Activated T-cell treated with anti-CD3 and anti-CD28 coated beads, Interleukin-2, amount 50 U/mL, for 48 hours (primary cell): ENCODE data around the gene PRPS1.
"Not testable (repeated sequence)": the region's sequence is repeated elsewhere in the genome, so short reads cannot be mapped to it uniquely, and the experiment has no call there.

ENCODE experiments used
- DNase-seq, 2 experiments: peaks; one replicate each; pipeline ENCODE4 v3.0.0-alpha.2; 2020

The PRPS1 gene

DNA sequence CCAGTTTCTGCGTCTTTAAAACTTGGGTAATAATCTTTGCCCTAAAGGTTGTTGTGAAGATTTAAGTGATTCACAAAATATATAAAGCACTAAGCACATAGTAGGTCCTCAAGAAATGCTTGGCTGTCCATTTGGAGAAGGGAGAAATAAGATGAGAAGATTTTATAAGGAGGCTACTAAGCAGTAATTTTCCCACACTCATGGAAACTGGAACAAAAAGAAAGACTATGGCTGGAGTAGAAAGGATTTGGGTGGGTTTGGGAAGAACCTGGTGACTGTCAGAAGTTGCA, 47.0 kb downstream of the PRPS1 start:
- DNase-seq = no peak

DNA sequence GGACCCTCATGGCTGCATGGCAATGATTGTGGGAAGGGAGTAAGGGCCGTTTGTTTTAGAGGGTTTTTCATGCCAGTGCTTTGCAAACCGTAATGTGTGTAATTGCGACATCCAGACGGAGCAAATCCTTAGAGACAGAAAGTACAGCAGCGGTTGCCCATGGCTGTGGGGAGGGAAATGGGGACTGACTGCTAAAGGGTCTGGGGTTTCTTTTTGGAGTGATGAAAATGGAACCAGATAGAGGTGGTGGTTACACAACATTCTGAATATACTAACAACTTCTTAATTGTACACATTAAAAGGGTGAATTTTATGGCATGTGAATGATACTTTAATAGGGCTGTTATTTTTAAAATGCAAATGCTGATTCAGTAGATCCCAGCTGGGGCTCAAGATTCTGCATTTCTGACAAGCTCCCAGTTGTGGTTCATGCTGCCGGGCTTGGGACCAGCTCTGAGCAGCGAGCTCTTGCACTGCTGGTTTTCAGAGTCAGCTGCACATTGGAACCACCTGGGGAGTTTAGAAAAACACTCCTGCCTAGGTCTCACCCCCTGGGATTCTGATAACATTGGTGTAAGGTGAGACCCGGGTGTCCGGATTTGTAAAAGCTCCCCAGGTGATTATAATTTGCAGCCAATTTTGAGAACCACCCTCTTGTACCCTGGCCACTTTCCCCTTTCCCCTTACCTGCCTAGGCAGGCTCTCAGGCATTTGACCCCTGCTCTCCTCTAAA, 47.7 kb downstream of the PRPS1 start:
- DNase-seq = peak in 1 of 2 experiments; percentile 35

DNA sequence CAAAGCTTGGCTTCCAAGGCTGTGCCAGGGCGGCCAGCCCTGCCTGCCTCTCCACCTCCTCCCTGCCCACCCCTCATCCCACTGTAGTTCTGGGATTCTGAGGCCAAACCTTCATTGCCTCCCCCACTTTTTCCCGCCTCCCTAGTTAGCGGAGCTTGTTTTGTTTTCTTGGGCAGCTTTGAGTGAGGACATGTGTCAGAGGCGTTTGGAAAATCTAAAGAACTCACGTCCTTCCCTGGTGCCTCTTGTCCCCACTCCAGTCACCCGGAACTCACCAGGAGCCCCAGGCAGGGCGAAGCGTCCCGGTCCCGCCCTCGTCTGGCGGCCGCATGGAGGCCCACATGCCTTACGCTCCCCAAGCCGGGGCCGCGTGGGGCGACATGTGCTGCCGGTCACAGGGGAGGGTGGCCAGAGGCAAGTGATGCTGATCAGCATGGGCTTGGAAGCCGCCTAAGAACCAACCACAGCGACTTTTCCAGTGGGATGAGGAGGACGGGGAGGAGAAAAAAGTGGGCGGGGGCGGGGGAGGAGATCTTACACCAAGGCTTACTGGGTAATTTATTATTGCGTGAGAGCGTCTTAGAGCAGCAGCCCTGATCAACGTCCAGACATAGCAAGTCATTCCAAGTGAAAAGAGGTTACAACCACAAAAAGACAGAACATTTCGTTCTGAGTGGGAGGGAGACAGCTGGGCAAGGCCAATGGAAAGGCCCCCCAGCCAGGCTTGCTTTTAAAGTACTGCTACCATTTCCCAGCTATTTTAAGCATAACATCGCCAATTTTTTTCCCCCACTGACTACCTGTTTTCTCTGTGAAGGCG, 48.5 kb downstream of the PRPS1 start:
- DNase-seq = peak; percentile 69 to 75

- no peak for DNase-seq
Observed at GRCh38 chrX:107677501-107677901, 49.2 kb downstream of the PRPS1 start.

GRCh38 chrX:107677909-107678308, 49.6 kb downstream of the PRPS1 start:
- DNase-seq = no peak

DNA sequence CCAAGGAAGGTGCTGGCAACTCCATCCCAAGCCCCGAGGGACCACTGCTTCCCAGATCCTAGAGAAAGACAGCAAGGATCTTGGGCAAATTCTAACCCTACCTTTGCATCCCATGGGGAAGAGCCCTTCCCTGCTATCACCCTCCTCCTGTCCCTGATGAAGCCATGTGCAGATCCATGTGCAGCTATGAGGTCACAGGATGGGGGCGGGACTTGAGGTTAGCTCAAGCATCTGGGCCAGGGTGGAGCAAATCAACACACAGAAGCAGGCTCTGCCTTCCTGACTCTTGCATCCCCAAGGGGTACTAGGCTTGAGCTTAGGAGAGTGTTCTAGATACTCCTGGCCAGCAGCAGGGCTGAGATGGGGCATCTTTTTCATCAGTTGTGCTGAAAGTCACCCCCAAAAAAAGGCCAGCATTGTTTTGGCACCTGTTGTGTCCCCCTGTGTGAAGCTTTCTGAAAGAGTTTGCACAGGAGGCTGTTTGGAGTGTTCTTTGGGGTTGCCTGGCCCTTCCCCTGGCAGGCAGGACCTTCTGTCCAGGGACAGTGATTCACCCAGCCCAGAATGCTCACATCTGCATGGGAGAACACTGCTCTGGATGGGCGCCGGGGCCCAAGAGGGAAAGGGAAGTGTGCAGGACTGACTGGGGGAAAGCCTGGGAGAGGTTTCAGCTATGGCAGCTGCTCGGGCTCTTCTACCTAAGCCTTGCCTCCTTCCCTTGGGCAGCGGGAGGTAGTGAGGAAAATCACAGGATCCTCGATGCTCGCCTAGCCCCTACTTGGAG, 50.8 kb downstream of the PRPS1 start:
- peak; percentile 72 to 78 for DNase-seq

GRCh38 chrX:107682256-107682655, 53.9 kb downstream of the PRPS1 start:
- no peak for DNase-seq

DNA sequence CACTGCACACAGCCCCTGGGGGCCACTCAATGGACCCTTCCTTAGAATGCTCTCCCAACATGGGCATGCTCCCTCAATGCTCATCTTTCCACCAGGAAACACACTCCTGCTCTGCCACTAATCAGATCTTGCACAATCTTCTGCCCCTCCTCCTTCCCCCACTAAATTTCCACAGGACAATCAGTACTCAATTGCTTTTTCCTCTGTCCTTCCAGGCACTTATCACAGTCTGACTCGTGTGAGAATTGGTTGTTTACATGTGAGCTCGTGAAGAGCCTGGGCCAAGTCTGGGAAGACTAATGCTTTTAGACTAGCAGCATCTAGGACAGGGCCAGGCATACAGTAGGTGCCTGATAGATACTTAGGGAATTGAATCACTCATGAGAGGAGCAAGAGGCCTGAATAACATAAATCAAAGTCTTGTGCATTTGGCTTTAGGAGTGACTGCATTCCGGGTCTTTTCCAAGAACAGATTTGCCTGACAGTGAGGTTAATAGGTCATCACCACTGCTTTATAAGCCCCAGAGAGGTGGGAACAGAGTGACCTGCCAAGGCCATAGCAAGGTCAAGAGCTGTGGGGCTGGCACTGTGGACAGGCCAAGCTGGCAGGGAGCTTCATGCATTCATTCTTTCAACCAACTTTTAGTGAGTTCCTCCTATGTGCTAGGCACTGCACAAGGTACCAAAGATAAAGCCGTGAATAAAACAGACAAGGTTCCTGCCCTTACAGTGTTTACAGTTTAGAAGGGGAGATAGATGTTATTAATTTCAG, 55.0 kb downstream of the PRPS1 start:
- no peak for DNase-seq

GRCh38 chrX:107683931-107684330, 55.6 kb downstream of the PRPS1 start:
- DNase-seq = no peak

DNA sequence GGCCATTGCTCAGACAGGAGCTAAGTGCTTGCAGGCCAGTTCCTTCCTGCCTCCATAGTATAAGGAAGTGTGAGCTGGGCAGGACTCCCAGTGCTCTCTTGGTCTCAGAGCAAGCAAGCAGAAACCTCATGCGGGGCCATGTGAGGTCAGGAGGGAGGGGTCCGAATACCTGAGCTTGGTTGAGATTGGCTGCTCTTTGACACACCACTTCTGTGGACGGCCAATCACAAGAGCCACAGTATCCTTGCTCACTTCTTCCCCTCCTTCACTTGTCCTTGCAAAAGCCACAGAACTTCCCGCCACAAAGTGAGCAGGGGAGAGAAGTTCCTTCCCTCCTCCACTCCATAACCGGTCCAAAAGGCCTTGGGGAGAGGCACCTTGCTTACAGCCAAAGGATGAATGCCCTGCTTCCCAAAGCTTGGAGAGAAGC, 56.7 kb downstream of the PRPS1 start:
- DNase-seq = peak; percentile 25 to 36

DNA sequence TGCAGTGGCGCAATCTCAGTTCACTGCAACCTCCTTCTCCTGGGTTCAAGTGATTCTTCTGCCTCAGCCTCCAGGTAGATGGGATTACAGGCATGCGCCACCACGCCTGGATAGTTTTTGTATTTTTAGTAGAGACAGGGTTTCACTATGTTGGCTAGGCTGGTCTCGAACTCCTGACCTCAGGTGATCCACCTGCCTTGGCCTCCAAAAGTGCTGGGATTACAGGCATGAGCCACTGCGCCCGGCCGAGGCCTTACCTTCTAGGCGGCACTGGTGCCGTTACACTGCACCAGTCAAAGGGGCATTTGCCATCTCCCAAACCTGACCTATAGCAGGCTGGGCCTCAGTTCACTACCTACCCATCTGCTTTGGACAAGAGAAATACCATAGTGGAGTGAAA, 57.3 kb downstream of the PRPS1 start:
- not testable (repeated sequence) for DNase-seq

DNA sequence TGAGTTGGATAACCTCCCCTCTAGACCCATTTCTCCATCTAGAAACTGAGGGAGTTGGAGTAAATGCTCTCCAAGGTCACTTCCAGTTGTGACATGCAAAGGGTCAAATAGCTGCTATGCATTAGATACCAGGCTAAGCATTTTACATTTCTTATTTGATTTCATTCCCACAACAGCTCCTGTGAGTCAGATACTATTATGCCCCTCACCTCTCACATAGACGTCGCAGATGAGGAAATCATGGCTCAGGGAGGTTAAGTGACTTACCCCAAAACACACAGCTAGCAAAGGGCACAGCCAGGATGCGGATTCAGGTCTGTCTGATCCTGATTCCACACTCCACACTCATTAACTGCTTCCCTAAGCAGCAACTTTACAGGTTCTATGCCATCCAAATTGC, 57.7 kb downstream of the PRPS1 start:
- no peak for DNase-seq

GRCh38 chrX:107686792-107687191, 58.5 kb downstream of the PRPS1 start:
- DNase-seq = no peak

GRCh38 chrX:107687445-107687844, 59.1 kb downstream of the PRPS1 start:
- no peak for DNase-seq

GRCh38 chrX:107691024-107691448, 62.7 kb downstream of the PRPS1 start:
- DNase-seq = no peak

DNA sequence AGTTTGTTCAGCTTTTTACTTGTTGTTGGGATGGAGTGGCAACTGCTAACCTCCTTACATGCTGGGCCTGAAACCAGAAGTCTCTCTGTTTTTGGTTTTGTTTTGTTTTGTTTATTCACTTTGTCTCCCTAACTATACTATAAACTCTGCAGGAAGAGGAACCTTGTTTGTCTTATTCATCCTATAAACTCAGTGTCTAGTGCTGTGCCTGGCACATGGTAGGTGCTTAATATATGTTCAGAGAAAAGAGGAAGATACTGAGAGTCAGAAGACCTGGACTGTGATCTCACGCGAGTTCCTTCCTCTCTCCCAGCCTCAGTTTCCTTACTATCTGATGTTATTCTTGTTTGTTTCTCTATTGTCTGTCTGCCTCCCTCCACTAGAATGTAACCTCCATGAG, 71.3 kb downstream of the PRPS1 start:
- no peak for DNase-seq

GRCh38 chrX:107700317-107700774, 72.0 kb downstream of the PRPS1 start:
- DNase-seq = no peak
